ENCODE results near the gene CYREN.

DNA sequence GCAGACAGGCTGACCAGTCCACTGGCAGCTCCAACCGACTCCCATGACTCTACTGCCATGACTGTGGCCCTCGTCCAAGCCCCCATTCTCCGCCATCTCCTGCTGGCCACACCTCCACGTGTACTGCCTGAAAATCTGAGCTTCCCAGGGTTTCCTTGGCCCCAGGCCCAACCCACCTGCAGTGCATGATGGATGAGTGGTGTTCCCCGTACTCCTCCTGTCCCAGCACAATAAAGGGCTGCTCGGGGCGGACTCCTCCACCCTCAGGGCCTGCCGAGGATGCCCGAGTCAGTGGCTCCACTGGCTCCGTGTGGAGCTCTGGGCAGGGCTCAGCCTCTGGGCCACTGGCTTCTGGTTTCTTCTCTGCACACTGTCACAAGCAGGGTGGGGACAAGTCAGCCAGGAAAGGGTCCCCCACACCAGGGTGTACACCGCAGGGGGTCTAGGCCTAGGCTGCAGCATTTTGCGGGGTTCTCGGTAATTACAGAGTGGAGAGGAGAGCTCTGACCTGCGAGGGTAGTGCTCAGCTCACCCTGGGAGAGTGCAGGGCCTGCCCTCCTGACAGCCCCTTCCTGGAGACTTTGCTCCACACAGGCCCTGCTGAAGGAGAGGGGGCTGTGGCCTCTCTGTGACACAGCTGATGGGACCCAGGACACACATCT, 25.6 kb upstream of the CYREN start:
- no peak for TF ChIP-seq EP300 (IDR thresholded peaks at IDR 0.05)
- TF ChIP-seq, protein P1, sequence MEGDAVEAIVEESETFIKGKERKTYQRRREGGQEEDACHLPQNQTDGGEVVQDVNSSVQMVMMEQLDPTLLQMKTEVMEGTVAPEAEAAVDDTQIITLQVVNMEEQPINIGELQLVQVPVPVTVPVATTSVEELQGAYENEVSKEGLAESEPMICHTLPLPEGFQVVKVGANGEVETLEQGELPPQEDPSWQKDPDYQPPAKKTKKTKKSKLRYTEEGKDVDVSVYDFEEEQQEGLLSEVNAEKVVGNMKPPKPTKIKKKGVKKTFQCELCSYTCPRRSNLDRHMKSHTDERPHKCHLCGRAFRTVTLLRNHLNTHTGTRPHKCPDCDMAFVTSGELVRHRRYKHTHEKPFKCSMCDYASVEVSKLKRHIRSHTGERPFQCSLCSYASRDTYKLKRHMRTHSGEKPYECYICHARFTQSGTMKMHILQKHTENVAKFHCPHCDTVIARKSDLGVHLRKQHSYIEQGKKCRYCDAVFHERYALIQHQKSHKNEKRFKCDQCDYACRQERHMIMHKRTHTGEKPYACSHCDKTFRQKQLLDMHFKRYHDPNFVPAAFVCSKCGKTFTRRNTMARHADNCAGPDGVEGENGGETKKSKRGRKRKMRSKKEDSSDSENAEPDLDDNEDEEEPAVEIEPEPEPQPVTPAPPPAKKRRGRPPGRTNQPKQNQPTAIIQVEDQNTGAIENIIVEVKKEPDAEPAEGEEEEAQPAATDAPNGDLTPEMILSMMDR (IDR thresholded peaks at IDR 0.05) = no peak
- TF ChIP-seq POLR2AphosphoS5 (IDR thresholded peaks at IDR 0.05) = no peak
- no peak for TF ChIP-seq POLR2A (IDR thresholded peaks at IDR 0.05)

All from upper lobe of left lung (tissue), 4 donors.